ENCODE measurements around the gene RPTOR. TPM values are rescaled to one million over a fixed set of nuclear protein-coding genes. Genes with fewer than 3 reads are reported as not detected.

Gene RPTOR
- total RNA-seq, 2 experiments from 2014 or later, result 32.4 to 35.4 TPM

DNA sequence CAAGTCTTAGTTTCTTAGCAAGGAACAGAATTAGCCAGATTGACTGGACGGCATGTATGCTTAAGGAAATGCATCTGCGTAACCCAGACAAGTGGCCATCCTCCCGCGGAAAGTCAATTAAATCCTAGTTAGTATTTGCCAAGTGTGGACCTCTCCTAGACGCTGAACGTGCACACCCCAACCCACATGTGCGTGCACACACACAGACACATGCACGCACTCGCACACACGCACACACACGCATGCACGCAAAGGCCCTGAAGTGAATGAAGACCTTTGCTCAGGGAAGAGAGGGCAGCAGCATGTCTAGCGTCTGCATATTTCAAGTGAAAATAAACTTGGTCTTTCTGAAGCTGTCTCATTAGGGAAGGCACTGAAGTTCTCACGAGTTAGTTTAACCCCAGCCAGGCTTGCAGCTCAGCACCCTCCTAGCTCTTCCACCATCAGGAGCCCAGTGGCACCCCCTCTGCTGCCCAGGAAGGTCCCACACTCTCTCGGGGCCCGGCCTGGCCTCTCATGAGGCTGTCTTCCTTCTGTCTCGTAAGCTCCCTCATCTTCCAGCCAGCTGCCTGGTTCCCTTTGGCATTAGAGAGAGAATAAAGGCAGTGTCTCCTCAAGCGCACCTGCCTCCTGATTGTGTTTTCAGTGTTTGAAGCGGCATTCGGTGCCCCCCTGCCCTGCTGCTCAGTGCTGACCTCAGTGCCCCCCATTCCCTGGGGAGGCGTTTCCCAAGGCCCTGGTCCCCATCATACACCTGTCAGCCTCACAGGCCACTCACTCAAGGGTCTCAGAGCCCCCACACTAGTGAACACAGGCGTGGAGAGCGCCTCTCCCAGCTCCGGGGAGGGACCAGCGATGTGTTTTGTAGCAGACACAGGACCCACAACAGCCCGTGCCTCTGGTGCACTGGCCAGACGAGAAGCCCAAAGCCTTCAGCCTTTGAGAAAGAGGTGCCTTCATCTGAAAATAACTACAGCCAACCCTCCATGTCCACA lies 394.8 kb downstream of the RPTOR start:
- H3K9me3 Mint-ChIP-seq, result no peaks in the 10 kb centered on the region
- no peaks in the 10 kb centered on the region for H3K27me3 Mint-ChIP-seq (ENCODE audit: low read depth)
- DNase-seq, result no peak
- no peak overlapping the region for H3K4me3 Mint-ChIP-seq
- no peak overlapping the region for H3K27ac Mint-ChIP-seq
- peaks cover 40% of the 10 kb centered on the region for H3K4me1 Mint-ChIP-seq (ENCODE audit: low read depth)
- CTCF ChIA-PET, result no interaction called here
- peaks cover 10% of the 10 kb centered on the region for H3K36me3 Mint-ChIP-seq (ENCODE audit: low read depth)
- intact Hi-C loops (cut with micrococcal nuclease), result no loop called here

DNA sequence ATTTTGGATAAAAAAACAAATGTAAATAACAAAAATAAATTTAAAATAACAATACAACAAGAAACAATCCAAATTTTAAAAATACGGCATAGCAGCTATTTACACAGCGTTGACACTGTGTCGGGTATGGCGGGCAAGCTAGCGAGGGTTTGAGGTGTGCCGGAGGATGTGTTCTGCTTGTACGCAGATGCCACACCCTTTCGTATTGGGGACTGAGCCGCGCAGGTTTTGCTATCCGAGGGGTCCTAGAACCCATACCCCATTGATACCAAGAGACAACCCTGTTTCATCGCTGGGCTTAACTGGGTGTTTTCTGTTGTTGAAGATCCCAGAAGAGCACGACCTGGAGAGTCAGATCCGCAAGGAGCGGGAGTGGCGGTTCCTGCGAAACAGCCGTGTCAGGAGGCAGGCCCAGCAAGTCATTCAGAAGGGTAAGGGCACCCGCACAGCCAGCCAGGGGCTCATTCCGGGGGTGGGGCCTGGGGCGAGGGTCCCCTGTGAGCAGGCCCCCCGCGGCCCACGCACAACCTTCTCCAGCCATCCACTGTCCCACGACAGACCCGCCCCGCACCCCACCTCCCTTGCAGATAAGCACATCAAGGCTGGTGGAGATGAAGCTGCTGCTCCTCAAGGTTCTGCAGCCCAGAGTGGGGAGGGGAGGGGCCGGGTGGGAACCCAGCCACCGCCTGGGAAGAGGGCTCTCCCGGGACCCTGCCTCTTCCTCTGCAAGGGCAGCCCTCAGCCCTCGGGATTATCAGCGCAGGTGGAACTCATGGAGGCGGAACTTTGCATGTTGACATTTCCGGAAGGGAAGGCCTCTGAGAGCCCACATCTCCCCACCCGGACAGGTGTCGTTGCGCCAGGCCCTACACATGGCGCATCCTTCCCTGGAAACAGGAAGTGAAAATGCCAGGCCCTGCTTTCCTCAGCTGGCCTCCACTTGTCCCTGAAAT lies 395.8 kb downstream of the RPTOR start:
- H3K4me3 Mint-ChIP-seq, result no peak overlapping the region
- H3K9me3 Mint-ChIP-seq, result no peaks in the 10 kb centered on the region
- CTCF ChIA-PET, result interaction anchor here (1.0 kb wide), 1 partner anchor 41 kb away, joined by 3 read pairs; no protein-coding TSS in a partner anchor
- peaks cover 37% of the 10 kb centered on the region for H3K4me1 Mint-ChIP-seq (ENCODE audit: low read depth)
- H3K27me3 Mint-ChIP-seq (ENCODE audit: low read depth), result no peaks in the 10 kb centered on the region
- intact Hi-C loops (cut with micrococcal nuclease), result no loop called here
- peaks cover 10% of the 10 kb centered on the region for H3K36me3 Mint-ChIP-seq (ENCODE audit: low read depth)
- DNase-seq, result no peak
- H3K27ac Mint-ChIP-seq, result no peak overlapping the region

DNA sequence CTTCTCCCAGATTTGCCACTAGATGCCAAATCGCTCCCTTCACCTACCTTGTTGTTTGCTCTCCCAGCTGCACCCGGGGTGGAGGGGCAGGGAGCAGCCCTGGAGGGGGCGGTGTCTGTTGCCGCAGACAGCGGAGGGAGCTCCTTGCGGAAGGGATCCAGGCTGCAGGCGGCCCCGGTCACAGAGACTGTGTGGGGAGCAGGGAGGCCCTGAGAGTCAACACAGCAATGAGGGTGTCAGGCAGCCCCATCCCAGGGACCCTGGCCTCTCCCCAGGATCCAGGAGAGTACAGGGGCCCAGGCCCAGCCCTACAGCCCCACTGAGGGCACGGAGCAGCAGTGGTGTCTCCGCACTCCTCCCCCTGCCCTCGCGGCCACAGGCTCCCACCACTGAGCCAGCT lies 396.5 kb downstream of the RPTOR start:
- H3K27me3 Mint-ChIP-seq (ENCODE audit: low read depth), result no peaks in the 10 kb centered on the region
- intact Hi-C loops (cut with micrococcal nuclease), result no loop called here
- no peak overlapping the region for H3K27ac Mint-ChIP-seq
- DNase-seq, result no peak
- peaks cover 14% of the 10 kb centered on the region for H3K36me3 Mint-ChIP-seq (ENCODE audit: low read depth)
- H3K4me1 Mint-ChIP-seq (ENCODE audit: low read depth), result peaks cover 31% of the 10 kb centered on the region
- CTCF ChIA-PET, result interaction anchor here (1.0 kb wide), 1 partner anchor 42 kb away, joined by 3 read pairs; no protein-coding TSS in a partner anchor
- H3K4me3 Mint-ChIP-seq, result no peak overlapping the region
- no peaks in the 10 kb centered on the region for H3K9me3 Mint-ChIP-seq

DNA sequence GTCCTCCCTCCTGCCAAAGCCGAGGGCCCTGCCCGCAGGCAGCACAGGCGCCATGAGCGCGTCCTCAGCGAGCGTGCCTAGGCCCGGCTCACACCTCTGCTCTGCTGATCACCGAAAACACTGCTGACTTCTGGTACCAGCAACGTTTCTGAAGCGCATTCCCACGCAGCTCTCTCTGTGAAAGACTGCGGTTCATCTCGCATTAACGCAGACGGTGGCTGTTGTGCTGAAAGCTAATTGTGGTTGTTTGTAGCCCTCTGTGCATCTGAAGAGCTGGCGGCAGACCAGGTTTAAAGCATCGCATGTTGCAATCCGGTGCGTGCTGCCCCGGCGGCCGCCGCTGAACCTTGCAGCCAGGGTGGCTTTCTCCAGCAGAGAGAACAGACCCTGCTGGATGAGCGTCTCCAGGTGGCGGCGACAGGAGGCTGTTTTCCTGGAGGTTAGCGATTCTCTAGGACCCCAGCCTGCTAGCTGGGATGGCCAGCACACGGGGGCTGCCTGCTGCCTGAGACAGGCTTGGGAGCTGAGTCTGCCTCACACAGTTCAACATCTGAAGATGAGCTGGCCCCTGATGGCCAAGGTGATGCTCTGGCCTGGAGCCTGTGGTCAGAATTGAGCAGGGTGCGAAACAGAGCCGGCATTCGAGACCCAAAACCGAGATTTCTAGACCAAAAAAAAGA lies 397.2 kb downstream of the RPTOR start:
- intact Hi-C loops (cut with micrococcal nuclease), result no loop called here
- H3K4me3 Mint-ChIP-seq, result no peak overlapping the region
- no peak for DNase-seq
- H3K27me3 Mint-ChIP-seq (ENCODE audit: low read depth), result no peaks in the 10 kb centered on the region
- peaks cover 21% of the 10 kb centered on the region for H3K36me3 Mint-ChIP-seq (ENCODE audit: low read depth)
- no peaks in the 10 kb centered on the region for H3K9me3 Mint-ChIP-seq
- CTCF ChIA-PET, result interaction anchor here (0.8 to 1.0 kb wide), 2 partner anchors 8 to 43 kb away, joined by 3 read pairs; no protein-coding TSS in a partner anchor
- H3K27ac Mint-ChIP-seq, result no peak overlapping the region
- peaks cover 26% of the 10 kb centered on the region for H3K4me1 Mint-ChIP-seq (ENCODE audit: low read depth)

DNA sequence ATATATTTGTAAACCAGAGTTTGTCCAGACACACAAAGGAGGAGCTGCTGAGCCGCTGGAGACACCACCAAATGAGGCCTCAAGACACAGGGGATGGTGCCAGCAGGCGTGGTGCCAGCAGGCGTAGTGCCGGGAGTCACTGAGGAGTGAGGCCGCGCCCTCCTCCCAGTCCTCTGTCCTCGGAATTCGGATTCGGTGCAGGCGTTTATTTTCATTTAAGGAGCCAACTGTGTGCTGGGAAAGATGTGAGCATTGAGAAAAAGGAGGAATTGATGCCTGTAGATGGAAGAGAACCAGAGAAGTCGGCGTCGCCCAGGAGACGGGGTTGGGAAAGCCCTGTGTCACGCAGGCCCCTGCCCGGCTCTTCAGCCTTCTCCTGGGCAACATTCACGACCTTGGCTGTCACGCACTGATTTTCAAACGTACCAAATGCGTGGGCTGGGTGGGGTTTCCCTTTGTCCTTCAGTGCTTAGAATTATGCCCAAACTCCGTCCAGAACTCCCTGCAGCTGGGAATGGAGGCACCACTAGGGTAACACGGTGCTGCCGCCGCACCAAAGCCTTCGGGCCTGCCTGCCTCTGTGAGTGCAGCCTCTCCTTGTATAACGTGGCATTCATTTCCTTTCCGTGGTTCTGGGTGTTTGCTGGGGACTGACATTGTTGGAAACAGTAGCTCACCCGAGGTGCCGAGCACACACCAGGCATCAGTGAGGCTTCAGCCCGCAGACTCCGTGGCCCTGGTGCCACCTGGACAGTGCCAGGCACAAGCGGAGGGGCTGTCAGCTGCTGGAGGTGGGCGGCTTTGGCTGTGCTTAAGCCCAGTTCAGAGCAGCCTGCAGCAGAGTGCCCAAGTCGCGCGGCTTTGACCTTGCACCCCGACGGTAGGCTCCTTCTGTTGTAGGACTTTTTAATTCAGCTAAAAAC lies 398.0 kb downstream of the RPTOR start:
- no peak for DNase-seq
- H3K36me3 Mint-ChIP-seq (ENCODE audit: low read depth), result peaks cover 26% of the 10 kb centered on the region
- CTCF ChIA-PET, result no interaction called here
- H3K4me3 Mint-ChIP-seq, result no peak overlapping the region
- no peaks in the 10 kb centered on the region for H3K27me3 Mint-ChIP-seq (ENCODE audit: low read depth)
- H3K27ac Mint-ChIP-seq, result no peak overlapping the region
- intact Hi-C loops (cut with micrococcal nuclease), result no loop called here
- H3K9me3 Mint-ChIP-seq, result no peaks in the 10 kb centered on the region
- H3K4me1 Mint-ChIP-seq (ENCODE audit: low read depth), result peaks cover 19% of the 10 kb centered on the region

DNA sequence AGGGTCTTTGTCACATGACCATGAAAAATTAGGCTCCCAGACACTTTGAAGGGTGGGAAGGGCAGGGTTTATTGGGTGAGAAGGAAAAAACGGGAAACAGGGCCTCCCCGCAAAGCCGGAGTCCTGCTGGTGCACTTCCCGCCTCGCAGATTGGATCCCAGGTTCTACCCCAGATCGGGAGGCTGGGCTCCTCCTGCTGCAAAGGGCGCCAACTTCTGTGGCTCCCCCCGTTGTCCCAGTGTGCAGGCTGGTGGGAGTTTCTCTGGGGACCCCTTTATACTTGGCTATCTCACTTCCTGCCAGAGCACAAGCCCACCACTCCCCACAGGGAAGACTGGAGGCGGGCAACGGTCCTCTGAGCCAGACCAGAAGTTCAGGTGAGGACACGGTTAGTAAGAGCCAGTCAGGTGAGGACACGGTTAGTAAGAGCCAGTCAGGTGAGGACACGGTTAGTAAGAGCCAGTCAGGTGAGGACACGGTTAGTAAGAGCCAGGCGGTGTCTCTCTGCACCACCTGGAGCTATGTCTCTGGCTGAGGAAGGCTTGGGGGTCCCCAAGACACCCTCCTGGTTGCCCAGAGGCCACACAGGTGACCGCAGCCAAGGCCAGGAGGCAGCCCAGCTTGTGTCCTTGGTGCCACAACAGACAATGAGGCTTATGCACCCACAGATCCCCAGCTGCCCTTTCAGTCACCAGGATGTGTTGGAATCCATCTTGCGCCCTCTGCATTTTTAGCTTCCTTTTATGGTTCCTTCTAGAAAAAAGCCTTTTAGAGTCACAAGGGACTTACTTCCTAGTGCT lies 398.9 kb downstream of the RPTOR start:
- CTCF ChIA-PET, result no interaction called here
- H3K27ac Mint-ChIP-seq, result no peak overlapping the region
- no peaks in the 10 kb centered on the region for H3K27me3 Mint-ChIP-seq (ENCODE audit: low read depth)
- DNase-seq, result no peak
- H3K4me1 Mint-ChIP-seq (ENCODE audit: low read depth), result peaks cover 12% of the 10 kb centered on the region
- peaks cover 23% of the 10 kb centered on the region for H3K36me3 Mint-ChIP-seq (ENCODE audit: low read depth)
- no peak overlapping the region for H3K4me3 Mint-ChIP-seq
- H3K9me3 Mint-ChIP-seq, result no peaks in the 10 kb centered on the region
- intact Hi-C loops (cut with micrococcal nuclease), result no loop called here

DNA sequence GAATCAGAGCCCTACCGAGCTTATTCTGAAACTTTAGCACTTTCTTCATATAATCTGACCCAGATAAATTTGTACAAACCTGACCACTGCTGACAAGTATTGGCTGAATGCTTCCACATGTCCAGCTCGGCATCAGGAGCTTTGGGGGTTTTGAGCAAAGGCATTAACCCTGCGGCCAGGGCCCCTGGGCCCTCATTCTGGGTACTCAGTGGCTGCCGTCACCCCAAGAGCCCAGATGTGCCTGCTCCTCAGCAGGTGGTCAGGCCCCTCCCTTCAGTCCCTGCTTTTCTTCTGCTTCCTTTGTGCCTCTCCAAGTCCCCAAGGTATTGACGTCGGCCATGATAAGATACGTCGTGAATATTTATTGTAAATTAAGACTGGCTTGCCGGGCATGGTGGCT lies 399.7 kb downstream of the RPTOR start:
- Mint-ChIP-seq H3K27me3 (ENCODE audit: low read depth) (no peaks in the 10 kb centered on the region), H3K36me3 (ENCODE audit: low read depth) (peaks cover 23% of the 10 kb centered on the region), H3K4me1 (ENCODE audit: low read depth) (peaks cover 4% of the 10 kb centered on the region), H3K4me3 (no peak overlapping the region), H3K27ac (no peak overlapping the region), H3K9me3 (no peaks in the 10 kb centered on the region)
- CTCF ChIA-PET, result no interaction called here
- intact Hi-C loops (cut with micrococcal nuclease), result no loop called here
- no peak for DNase-seq

DNA sequence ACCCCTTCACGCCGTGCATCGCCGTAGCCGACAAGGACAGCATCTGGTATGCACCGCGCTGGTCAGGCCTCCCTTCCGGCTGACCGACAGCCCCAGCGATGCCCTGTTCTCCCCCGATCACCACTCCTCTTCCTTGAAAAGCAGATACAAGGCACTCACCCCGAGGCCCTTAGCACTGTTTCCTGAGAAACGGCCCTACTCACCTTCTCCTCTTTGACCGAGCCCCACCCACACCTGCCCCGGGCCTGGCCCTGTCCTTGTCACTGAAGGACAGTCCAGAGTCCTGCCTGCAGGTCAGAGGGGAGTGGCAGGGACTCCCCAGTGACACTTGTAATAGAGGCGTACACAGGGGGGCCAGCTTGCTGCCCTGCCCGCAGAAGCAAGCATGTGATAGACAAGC lies 401.1 kb downstream of the RPTOR start:
- Mint-ChIP-seq H3K9me3 (no peaks in the 10 kb centered on the region), H3K36me3 (ENCODE audit: low read depth) (peaks cover 22% of the 10 kb centered on the region), H3K4me3 (no peak overlapping the region), H3K4me1 (ENCODE audit: low read depth) (no peaks in the 10 kb centered on the region), H3K27me3 (ENCODE audit: low read depth) (no peaks in the 10 kb centered on the region), H3K27ac (no peak overlapping the region)
- CTCF ChIA-PET, result no interaction called here
- intact Hi-C loops (cut with micrococcal nuclease), result no loop called here
- DNase-seq, result no peak

DNA sequence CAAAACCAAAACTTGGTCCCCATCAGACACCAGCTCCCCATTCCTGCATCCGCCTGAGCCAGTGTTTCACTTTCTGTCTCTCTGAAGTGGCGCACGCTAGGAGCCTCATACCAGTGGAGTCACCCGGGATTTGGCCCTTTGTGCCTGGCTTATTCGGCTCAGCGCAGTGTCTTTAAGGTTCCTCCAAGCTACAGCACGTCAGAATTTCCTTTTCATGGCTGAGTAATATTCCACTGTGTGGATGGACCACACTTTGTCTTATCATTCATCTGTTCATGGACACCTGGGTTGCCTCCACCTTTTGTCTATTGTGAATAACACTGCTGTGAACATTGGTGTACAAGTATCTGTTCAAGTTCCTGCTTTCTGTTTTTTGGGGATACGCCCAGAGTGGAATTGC lies 401.8 kb downstream of the RPTOR start:
- intact Hi-C loops (cut with micrococcal nuclease), result no loop called here
- H3K4me1 Mint-ChIP-seq (ENCODE audit: low read depth), result no peaks in the 10 kb centered on the region
- no peak overlapping the region for H3K27ac Mint-ChIP-seq
- H3K9me3 Mint-ChIP-seq, result no peaks in the 10 kb centered on the region
- H3K4me3 Mint-ChIP-seq, result no peak overlapping the region
- peaks cover 22% of the 10 kb centered on the region for H3K36me3 Mint-ChIP-seq (ENCODE audit: low read depth)
- no peak for DNase-seq
- H3K27me3 Mint-ChIP-seq (ENCODE audit: low read depth), result no peaks in the 10 kb centered on the region
- CTCF ChIA-PET, result no interaction called here

DNA sequence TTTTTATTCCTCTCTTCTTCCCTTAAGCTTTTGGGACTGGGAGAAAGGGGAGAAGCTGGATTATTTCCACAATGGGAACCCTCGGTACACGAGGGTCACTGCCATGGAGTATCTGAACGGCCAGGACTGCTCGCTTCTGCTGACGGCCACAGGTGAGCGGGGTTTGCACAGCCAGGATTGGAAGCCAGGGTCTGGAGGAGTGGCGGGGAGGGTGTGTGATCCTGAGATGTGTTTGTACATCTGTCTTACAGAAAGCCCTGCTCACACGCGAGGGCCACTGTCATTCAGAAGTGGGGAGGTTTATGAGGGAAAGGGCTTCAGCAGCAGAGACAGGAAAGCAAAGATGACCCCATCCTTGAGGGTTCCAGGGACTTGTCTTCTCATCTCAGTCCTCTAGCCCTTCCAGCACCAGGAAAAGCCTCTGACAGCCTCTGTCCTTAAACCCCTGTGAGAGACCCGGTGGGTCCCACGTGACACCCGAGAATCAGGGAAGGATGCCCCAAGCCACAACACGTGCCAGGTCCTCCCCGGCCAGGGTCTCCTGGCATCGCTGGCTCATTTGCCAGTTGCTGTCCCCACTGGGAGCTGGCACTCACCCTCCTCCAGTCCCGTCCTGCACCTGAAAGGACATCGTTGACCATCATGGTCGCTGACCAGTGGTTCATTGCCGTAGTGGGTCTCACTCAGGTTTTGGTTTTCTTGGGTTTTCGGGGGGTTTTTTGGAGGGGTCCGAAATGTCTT lies 402.7 kb downstream of the RPTOR start:
- no peaks in the 10 kb centered on the region for H3K9me3 Mint-ChIP-seq
- H3K4me1 Mint-ChIP-seq (ENCODE audit: low read depth), result no peaks in the 10 kb centered on the region
- peaks cover 19% of the 10 kb centered on the region for H3K36me3 Mint-ChIP-seq (ENCODE audit: low read depth)
- intact Hi-C loops (cut with micrococcal nuclease), result no loop called here
- H3K27me3 Mint-ChIP-seq (ENCODE audit: low read depth), result no peaks in the 10 kb centered on the region
- no peak overlapping the region for H3K4me3 Mint-ChIP-seq
- DNase-seq, result no peak
- no peak overlapping the region for H3K27ac Mint-ChIP-seq
- CTCF ChIA-PET, result no interaction called here

Measured in activated naive CD4-positive, alpha-beta T cell treated with anti-CD3 and anti-CD28 coated beads for 36 hours (primary cell).